ENCODE data around the gene TMEM117. TPM values are rescaled to one million over a fixed set of nuclear protein-coding genes. Genes with fewer than 3 reads are reported as not detected.

TMEM117 gene
- total and polyA plus RNA-seq, 7 donors = 2.3 to 21.4 (median 17.5) TPM

- no peak overlapping the region for H3K4me3 ChIP-seq
- no peak overlapping the region for H3K27ac ChIP-seq
- H3K27me3 ChIP-seq = no peaks in the 10 kb centered on the region
- 83 to 90% methylated on average over 7 of the region's 7 CpGs for WGBS, 2 donors
- H3K9me3 ChIP-seq = peaks cover 0 to 7% (median 2%) of the 10 kb centered on the region in 4 donors
- intact Hi-C loops (cut with DNase I) = no loop called here
- H3K36me3 ChIP-seq = no peaks in the 10 kb centered on the region
- no peaks in the 10 kb centered on the region for H3K4me1 ChIP-seq
- no peak for DNase-seq
- TF ChIP-seq POLR2AphosphoS5 (IDR thresholded peaks at IDR 0.05) (no peak), EP300 (IDR thresholded peaks at IDR 0.05) (no peak), CTCF (IDR thresholded peaks at IDR 0.05) (no peak), POLR2A (IDR thresholded peaks at IDR 0.05) (no peak)
Observed at GRCh38 chr12:44307506-44308168, 471.8 kb downstream of the TMEM117 start.

GRCh38 chr12:44313188-44313587 lies 477.3 kb downstream of the TMEM117 start:
- Histone ChIP-seq H3K4me1 (no peaks in the 10 kb centered on the region), H3K27ac (no peak overlapping the region), H3K4me3 (no peak overlapping the region), H3K27me3 (no peaks in the 10 kb centered on the region), H3K36me3 (no peaks in the 10 kb centered on the region), H3K9me3 (peaks cover 0 to 7% (median 0%) of the 10 kb centered on the region in 4 donors)
- no peak for DNase-seq
- TF ChIP-seq EP300 (IDR thresholded peaks at IDR 0.05) (no peak), POLR2AphosphoS5 (IDR thresholded peaks at IDR 0.05) (no peak), CTCF (IDR thresholded peaks at IDR 0.05) (no peak), POLR2A (IDR thresholded peaks at IDR 0.05) (no peak)
- intact Hi-C loops (cut with DNase I) = no loop called here

GRCh38 chr12:44314007-44314500 lies 478.2 kb downstream of the TMEM117 start:
- Histone ChIP-seq H3K27me3 (no peaks in the 10 kb centered on the region), H3K4me3 (no peak overlapping the region), H3K27ac (no peak overlapping the region), H3K36me3 (no peaks in the 10 kb centered on the region), H3K9me3 (peaks cover 0 to 7% (median 0%) of the 10 kb centered on the region in 4 donors), H3K4me1 (no peaks in the 10 kb centered on the region)
- whole genome bisulfite sequencing, 2 donors = 94 to 98% methylated on average over 1 of the region's 1 CpG
- intact Hi-C loops (cut with DNase I) = no loop called here
- TF ChIP-seq CTCF (IDR thresholded peaks at IDR 0.05) (no peak), EP300 (IDR thresholded peaks at IDR 0.05) (no peak), POLR2AphosphoS5 (IDR thresholded peaks at IDR 0.05) (no peak), POLR2A (IDR thresholded peaks at IDR 0.05) (no peak)
- no peak for DNase-seq

GRCh38 chr12:44317651-44318126 lies 481.8 kb downstream of the TMEM117 start:
- H3K36me3 ChIP-seq = no peaks in the 10 kb centered on the region
- no peaks in the 10 kb centered on the region for H3K4me1 ChIP-seq
- no peak overlapping the region for H3K4me3 ChIP-seq
- H3K27ac ChIP-seq = no peak overlapping the region
- H3K9me3 ChIP-seq = no peaks in the 10 kb centered on the region
- no peaks in the 10 kb centered on the region for H3K27me3 ChIP-seq
- WGBS, 2 donors = 75 to 79% methylated on average over 7 of the region's 7 CpGs
- intact Hi-C loops (cut with DNase I) = no loop called here
- no peak for TF ChIP-seq POLR2AphosphoS5 (IDR thresholded peaks at IDR 0.05)
- TF ChIP-seq EP300 (IDR thresholded peaks at IDR 0.05) = no peak
- peak in 2 of 4 experiments; percentile 13 to 36 for TF ChIP-seq CTCF (IDR thresholded peaks at IDR 0.05)
- DNase-seq = no peak

- Histone ChIP-seq H3K9me3 (no peaks in the 10 kb centered on the region), H3K4me1 (no peaks in the 10 kb centered on the region), H3K27me3 (no peaks in the 10 kb centered on the region), H3K36me3 (no peaks in the 10 kb centered on the region), H3K4me3 (no peak overlapping the region), H3K27ac (no peak overlapping the region)
- no peak for DNase-seq
- TF ChIP-seq EP300 (IDR thresholded peaks at IDR 0.05) (no peak), POLR2A (IDR thresholded peaks at IDR 0.05) (no peak), POLR2AphosphoS5 (IDR thresholded peaks at IDR 0.05) (no peak), CTCF (IDR thresholded peaks at IDR 0.05) (no peak)
- intact Hi-C loops (cut with DNase I) = no loop called here
Observed at GRCh38 chr12:44331269-44331668, 495.4 kb downstream of the TMEM117 start.

Data from sigmoid colon (tissue), 7 donors.